GM04504 (cell line): ENCODE results near the gene TBX21.
A peak's percentile ranks its signal among the peaks of the same experiment; 100 is the strongest.

Source experiments
- DNase-seq: peaks from one replicate; pipeline ENCODE4 v3.0.0-alpha.2; 2012; ENCODE audit warnings: low read depth

The TBX21 gene

DNA sequence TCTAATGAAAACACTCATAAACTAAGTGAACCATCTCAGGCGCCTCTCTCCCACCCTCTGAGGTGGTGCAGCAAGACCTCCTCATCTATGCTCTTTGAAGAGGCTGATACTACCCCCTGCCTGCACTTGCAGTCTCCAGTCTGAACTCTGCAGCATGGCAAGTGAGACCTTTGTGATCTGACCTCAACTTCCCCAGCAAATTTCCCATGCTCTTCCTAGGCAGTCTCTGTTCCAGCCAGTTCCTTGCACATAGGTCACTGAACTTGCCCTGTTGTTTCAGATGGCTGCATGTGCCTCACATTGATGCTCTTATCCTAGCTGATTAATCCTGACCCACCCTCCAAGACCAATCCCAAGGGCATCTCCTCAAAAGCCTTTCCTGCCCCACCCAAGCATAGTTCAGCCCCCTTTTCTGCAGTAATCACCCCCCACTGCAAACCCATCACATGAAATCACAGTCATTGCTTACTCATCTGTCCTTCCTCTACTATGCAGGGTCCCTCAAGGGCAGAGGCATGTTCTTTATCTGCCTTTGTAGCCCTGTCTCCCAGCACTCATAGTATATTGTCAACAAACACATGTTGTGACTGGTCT is 42.0 kb downstream of the TBX21 start:
- DNase-seq = no peak

DNA sequence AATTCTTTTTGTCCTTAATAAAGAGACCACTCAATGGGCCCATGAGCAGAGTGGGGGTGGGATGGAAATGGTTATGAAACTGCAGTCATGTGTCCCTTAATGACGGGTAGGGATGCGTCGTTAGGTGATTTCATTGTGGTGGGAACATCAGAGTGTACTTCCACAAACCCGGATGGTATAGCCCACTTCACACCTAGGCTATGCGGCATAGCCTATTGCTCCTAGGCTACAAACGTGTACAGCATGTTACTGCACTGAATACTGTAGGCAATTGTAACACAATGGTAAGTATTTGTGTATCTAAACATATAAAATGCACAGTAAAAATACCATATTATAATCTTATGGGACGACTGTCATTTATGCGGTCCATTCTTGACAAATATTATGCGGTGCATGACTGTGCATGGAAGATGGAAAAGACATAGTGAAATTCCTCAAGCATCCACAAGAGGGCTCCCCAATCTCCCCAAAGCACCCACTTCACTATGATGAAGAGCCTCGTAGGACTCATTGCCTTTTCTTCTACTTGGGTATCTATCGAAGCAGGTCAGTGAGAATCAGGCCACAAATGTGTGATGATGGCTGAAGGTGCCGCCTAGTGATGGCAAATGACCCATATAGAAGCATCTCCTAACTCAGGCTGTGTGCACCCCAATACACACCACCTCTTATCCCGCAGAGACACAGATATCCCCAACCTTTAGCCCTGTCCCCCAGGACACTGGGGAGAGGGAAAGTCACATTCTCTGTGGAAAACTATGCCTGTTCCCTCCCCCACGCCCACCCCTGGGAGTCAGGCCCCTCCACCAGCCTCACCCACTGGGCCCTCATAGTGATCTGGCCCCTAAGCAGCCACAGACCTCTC is 43.5 kb downstream of the TBX21 start:
- peak; percentile 21 for DNase-seq

DNA sequence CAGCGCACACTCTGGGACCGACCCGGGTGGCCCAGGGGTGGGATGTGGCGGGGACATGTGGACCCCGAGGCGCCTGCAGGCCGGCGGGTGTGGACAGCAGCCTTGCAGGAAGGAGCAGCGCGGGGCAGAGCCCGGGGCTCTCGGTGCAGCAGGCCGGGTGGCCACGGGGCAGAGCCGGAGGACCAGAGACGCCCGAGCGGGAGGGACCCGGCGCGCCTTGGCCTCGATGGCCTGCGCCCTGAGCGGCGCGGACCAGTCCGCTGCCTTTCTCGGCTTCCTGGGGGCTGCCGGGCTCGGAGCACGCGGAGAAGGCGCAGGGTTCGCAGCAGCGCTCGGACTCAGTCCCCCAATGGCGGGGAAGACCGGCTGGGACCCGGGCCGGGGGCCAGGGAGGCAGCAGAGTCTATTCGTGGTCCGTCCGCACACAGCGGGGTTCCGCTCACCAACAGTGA is 45.2 kb downstream of the TBX21 start:
- no peak for DNase-seq

DNA sequence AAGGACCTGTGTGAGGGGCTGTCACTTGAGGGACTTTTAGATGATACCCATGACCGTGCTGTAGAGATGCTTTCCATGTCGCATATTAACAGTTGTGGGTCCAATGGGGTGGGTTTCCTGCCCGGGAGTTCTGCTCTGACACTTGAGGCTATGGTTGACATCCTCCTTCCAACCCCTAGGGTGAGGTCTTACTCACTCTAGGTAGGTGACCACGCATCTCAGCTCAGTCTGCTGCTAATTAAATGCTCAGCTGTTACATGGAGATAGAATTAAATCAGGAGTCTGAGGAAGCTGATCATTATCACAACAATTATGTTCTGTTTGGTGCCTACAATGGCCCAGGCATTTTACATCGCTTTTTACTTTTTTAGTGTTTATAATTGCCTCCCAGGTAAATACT is 48.4 kb downstream of the TBX21 start:
- DNase-seq = no peak

DNA sequence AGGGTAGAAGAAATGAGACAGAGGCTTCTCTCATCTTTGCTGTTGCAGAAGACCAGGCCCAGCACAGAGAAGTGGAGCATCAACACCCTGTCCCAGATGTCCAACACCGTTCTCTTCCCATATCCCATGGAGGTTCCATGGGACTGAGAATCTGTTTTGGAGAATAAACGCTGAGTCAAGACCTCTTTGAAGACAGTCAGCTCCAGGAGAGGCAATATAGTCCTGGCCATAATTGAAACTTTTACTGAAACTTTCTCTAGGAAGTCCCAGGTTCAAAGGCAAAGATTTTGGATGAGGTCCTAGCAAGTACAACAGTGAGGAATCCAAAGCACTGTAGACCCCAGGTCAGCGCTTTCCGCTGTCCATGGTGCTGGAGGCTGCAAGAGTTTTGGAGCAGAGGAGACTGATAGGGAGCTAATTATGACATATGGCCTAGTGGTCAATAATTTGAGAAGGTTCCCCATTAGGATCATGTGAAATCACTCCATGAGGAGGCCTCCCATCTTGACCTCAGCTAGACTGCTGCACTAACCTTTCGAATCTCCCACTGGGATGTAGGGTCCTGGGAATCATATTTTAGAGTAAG is 52.6 kb downstream of the TBX21 start:
- no peak for DNase-seq

DNA sequence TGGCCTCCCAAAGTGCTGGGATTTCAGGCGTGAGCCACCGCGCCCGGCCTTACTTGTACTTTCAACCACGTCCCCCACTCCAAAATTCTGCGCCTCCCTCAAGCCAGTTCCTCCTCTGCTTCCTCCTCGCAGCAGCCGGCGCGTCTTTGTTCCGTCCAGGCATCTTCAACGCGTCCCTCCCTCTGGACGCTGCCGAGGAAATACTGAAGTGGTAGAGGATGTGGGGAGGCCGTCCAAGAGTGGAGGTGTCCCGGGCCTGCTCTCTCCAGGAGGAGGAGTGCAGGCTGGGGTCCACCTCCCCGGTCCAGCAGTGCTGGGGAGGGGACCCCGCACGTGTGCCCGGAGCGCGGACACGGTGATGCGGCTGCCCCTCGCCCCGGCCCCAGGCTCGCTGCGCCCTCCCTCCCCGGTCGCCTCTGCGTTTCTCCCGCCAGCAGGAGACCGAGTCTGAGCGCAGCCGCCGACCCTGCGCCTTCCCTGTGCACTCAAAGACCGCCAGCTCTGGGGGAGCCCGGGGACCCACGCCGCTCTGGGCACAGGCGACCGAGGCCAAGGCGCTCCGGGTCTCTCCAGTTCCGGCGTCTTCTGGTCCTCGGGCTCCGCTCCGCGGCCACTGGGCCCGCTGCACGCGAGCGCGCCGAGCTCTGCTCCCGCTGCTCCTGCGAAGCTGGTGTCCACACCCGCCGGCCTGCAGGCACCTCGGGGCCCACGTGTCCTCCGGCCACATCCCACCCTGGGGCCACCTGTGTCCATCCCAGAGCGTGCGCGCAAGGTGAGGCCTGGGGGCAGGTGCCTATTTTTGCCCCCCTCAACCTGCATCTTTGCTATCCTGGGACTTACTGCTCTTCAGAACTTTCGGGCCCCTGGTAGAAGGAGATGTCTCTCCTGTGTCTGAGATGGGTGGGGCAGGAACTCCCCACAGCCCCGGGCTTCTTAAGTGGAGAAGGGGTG is 56.9 kb downstream of the TBX21 start:
- DNase-seq = no peak

DNA sequence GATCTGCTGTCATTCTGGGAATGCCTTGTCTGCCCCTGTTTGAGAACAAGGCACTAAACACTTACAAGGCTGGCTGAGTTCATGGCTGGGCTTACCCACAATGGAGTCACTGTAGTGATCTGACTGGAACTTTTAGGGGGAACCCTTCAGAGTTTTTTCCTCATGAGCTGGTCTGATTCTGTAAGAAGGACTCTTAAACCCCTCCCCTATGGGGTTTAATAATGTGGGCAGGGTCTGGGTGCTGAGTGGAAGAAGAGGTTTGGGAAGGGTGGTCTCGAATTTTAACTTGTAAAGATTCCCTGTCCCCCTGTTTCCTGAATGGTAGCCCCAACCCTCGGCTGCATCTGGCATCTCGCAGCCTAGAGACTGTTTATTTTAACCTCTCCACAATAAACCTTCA is 58.0 kb downstream of the TBX21 start:
- no peak for DNase-seq

DNA sequence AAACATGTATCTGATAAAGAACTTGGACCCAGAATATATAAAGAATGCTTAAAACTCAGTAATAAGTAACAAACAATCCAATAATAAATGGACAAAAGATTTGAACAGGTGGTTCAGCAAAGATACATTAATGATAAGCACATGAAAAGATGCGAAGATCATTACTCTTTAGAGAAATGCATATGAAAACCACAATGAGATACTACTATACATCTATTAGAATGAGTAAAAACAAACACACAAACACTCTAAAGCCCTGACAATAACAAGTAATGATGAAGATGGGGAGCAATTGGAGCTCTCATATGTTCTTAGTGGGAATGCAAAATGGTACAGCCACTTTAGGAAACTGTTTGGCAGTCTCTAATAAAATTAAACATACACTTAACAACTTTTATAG is 59.4 kb downstream of the TBX21 start:
- DNase-seq = no peak

DNA sequence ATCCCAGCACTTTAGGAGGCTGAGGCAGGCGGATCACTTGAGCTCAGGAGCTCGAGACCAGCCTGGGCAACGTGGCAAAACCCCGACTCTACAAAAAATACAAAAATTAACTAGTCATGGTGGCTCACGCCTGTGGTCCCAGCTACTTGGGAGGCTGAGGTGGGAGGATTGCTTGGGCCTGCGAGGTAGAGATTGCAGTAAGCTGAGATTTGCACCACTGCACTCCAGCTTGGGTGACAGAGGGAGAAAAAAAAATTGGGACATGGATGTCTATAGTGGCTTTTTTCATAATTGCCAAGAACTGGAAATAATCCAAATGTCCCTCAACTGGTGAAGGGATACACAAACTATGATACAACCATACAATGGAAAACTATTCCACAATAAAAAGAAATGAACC is 59.9 kb downstream of the TBX21 start:
- no peak for DNase-seq
